GM18861 (cell line): Measurements from ENCODE around the gene ANKRD10.

Experiments used
- ATAC-seq: cut with Tn5 transposase; IDR thresholded peaks from one replicate; pipeline ENCODE4 v1.9.1; 2021; ENCODE audit not compliant: unreplicated experiment

ANKRD10 gene

GRCh38 chr13:110834572-110834971 lies 80.3 kb downstream of the ANKRD10 start:
- ATAC-seq = no peak

- no peak for ATAC-seq
Observed at GRCh38 chr13:110832531-110832930, 82.3 kb downstream of the ANKRD10 start.

- no peak for ATAC-seq
Observed at GRCh38 chr13:110832205-110832479, 82.7 kb downstream of the ANKRD10 start.

- no peak for ATAC-seq
Observed at GRCh38 chr13:110831437-110832204, 83.2 kb downstream of the ANKRD10 start.

GRCh38 chr13:110830800-110831371 lies 84.0 kb downstream of the ANKRD10 start:
- no peak for ATAC-seq

- no peak for ATAC-seq
Observed at GRCh38 chr13:110830331-110830730, 84.5 kb downstream of the ANKRD10 start.

GRCh38 chr13:110829486-110829885 lies 85.4 kb downstream of the ANKRD10 start:
- no peak for ATAC-seq

- ATAC-seq = no peak
Observed at GRCh38 chr13:110828705-110829104, 86.2 kb downstream of the ANKRD10 start.
